COLO668 (cell line): ENCODE results near the gene HIVEP1.
A peak's percentile ranks its signal among the peaks of the same experiment; 100 is the strongest.

Experiments
- DNase-seq: peaks from one replicate; lab custom pipeline; 2025; ENCODE audit not compliant: unreplicated experiment; lab: John Stamatoyannopoulos, UW

Gene HIVEP1

DNA sequence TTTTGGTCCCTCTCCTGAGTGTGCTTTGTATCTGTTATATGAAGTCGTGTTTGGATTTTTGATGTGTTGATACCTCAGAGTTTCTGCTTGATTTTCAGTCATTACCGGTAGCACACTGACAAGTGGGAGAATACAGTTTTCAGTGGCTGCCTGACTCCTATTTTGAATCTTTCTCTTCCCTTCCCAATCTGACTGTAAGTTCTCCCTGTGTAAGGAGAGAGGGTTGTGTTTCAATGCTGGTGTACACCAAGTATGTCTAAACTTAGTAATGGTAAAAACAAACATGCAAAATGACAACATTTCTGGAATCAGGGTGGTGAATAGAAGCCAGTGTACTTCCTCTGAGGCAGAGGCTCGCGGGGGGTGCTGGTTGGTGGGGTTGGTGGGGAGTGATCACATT is 103.4 kb downstream of the HIVEP1 start:
- no peak for DNase-seq

DNA sequence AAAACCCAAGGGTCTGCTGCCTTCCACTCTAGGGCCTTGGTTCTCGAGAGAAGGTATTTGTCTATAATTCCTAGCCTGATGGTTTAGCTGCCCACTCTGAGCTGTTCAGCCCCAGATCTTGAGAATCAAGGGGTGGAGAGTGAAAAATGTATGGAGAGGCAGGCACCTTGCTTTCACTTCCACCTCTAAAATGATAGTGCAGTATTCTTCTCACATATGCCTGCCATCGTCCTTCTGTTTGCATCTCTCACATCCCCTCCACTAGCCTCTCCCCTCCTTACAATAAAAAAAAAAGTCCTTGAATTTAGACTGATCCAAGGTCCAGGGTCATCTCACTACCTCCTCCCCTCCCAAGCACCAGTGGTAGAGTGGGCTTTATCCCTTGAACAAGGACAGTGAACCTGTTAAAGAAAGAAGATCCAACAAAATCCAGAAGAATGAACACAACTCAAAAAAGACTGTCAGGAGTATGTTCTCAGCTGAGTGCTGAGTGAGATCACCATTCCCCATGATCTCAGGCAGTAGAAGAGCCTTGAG is 104.2 kb downstream of the HIVEP1 start:
- DNase-seq: no peak

DNA sequence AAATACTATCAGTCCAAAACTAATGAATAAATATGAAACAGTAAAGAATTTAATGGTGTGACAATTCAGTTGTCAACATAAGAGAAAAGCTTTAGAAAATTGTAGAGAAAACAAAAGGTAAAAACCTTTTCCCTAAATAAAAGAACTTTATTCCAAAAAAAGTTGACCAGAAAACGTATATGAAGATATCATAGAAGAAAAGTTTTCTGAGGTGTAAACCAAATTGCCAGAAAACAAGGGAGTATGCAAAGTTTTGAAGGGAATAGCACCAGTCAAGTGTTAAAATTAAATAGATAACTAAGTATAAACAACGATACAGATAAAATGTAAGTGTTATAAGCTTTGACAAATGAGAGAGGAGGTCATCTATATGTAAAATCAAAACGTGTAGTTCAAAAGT is 104.9 kb downstream of the HIVEP1 start:
- DNase-seq: no peak

DNA sequence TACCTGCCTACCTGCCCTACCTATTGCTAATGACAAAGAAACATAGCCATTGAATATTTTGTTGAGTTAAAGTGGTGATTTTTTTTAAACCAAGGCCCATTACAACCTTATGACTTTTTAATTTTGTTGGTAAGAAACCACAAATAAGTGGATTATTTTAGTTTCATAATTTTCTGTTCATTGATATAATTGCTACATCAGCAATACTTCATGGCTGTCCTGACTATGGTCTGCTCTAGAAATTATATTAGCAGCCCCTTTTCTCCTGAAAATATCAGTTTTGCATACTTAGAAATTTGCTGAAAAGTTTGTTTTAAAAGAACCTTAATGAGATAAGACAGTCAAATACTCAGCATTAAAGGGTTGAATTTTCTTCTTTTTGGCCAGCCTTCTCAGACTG is 106.5 kb downstream of the HIVEP1 start:
- DNase-seq: no peak

DNA sequence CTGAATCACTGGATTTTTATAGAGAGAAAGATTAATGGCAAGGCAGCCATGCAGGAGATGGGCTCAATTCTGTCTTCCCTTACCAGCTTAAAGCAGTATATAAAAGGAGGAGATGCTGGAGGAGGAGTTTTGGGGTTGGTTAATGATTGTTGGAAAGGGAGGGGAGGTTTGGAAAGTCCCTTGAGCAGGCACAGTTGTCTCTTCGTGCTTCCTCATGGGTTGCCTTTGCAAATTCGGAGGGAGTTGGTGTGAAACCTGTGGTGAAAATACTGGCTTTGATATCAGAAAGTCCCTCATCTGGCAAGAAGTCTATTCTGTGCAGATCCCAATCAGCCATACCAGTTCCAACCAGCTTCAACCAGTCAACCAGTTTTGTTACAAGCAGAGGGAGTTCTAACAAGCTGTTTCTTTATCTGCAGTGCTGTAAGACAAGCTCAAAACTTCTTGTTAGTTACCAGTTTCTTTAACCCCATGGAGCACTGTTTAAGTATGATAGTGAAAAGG is 107.0 kb downstream of the HIVEP1 start:
- DNase-seq: peak; percentile 21

DNA sequence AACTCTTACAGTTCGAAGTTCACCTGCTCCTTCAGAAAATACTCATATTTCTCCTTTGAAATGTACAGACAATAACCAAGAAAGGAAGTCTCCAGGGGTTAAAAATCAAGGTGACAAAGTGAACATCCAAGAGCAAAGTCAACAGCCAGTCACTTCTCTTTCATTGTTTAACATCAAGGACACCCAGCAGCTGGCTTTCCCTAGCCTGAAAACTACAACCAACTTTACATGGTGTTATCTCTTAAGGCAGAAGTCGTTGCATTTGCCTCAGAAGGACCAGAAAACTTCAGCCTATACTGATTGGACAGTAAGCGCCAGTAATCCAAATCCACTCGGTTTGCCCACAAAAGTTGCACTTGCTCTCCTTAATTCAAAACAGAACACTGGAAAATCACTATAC is 113.3 kb downstream of the HIVEP1 start:
- no peak for DNase-seq

DNA sequence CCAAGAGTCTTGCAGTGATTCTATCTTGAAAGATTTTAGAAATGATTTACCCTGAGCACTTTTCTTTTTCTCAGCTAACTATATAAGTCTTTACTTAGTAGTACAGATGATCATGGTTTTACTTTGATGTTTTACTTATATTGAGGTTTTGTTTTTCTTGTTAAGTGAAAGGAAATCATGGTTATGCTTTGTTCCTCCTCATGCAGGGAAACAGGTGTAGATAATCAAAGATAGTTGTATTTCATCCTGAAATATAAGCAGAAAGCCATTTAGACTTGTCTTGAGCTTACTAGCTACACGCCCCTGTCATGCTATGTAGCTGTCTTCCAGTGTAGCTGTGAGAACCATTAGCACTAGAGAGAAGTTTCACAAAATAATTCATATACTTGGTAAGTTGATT is 113.9 kb downstream of the HIVEP1 start:
- no peak for DNase-seq

DNA sequence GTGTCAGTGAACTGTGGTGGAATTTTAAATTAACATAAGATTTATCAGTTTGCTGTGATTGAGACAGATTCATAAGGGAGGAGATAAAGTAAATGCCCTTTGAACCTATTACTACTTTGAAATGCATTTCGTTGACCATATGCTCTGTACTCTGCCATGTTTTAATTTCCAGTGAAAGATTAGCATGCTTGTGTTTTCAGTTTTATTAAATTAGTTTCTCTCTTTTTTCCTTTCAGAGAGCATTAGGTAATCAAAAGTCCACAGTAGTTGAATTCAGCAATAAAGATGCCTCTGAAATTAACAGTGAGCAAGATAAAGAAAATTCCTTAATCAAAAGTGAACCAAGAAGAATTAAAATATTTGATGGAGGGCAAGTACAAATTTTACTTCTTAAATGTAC is 117.4 kb downstream of the HIVEP1 start:
- DNase-seq: no peak

DNA sequence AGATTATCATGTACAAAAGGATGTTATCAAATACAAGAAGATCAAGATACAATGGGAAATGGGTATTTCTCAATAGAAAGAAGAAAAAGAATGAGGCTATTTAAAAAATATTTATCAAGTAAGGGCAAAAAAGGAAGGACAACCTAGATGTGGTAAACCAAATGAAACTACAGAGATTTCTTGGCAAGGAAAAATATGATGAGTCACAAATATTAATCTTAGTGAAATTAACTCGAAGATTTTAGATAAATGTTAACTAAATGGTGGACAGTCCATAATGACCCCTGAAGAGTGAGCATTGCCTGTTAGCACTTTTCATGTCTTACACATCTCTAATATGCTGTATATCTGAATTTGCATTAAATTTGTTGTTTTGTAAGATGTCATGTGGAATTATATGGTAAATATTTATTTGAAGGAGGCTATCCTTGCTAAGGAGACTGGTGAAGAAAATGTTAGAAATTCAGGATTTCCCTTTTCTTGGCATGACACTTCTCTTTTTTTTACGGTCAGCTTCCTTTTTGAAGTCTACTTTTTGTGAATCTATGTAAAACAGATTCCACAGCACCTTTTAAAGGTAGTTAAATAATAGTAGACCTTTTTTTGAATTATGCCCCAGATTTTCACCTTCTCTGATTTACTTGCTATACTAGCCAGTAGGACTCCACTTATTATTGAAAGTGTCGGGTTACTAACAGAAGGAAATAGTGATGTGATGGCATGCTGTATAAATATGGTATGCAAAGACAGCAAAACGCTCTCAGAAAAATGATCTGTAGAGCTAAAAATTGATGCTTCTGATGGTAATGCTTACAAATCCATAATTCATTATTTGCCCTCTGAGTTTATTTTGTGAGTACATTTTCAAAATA is 120.5 kb downstream of the HIVEP1 start:
- DNase-seq: no peak

DNA sequence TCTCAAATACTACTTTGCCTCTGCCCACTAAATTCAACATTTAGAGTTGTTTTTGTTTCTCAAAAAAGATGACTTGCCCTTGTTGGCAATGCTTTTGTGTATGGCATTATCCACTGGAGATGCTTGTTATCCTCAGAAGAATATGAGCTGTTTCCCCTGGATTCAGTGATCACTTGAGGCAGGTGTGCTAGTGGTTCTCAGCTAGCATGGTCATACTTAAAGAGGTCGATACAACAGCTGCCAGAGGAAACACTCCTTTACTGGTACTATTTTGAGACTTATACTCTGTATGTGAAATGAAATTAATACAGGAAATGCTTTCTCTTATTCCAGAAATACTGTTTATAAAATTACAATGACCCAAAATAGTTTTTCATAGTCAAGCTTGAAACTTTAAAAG is 122.5 kb downstream of the HIVEP1 start:
- no peak for DNase-seq

DNA sequence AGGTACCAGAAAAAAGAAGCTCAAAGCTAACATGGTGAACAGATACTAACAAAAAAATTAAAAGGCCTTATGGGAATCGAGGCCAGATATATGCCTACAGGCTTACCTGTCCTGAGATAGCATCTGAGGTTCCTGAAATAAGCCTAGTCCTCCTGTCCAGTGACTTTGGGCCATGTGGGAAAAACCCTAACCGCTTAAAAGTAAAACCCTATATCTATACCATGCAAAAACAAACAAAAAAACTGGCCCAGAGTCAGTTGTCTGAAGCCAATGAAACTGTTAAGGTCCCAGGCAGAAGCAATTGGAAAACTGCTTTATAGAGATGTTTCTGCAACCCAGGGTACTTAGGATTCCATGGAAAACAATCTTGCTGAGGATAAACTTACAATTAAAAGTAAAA is 122.9 kb downstream of the HIVEP1 start:
- DNase-seq: no peak

DNA sequence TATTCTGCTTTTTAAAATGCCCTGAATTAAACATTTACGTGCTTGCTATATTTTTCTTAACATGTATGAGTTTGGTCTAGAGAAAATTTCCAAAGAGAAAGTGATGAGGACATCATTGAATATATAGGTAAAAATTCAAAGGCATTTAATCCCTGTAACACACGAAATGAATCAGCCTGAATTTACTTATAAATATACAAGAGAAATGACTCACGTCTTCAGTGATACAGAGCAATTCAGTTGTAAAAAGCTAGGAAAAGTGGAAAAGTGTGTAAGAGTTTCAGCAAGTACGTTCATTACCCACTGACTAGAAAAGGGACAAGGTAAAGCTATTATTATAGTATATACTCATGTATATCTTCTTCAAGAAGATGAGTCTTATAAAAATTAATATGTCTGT is 124.8 kb downstream of the HIVEP1 start:
- no peak for DNase-seq

DNA sequence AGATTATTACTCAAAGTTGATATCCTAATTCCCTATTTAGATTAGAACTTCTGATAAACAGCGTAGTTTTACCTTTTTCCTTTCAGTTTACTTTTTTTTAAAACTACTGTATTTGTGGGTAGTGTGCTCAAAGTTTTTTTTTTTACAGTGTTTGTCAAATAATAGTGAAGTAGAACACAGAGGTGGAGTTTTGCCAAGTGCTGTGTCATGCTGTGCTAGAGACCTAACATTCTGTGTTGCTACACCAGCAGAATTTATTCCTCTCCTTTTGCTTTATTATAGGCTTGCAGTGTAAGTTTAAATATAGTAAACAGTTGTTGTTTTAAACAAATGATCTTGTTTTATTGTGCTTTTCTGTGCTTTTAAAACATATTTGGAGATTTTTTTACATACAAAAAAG is 125.4 kb downstream of the HIVEP1 start:
- DNase-seq: no peak

DNA sequence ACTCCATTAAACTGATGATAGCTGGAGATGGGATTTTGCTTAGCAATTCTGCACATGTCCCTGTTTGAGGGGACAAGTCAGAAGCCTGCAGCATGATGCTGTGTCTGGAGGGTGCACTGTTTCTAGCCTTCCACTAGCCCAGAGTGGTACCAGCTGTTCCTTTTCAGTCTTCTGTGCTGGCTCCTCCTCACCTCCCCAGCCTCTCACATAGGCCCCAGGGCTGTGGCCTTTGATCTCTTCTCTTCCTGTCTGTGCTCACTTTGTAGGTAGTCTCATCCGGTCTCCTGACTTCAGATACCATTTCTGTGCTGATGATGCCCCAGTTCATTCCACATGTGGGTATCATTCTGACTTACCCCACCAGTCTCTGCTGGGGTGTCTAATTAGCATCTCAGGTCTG is 126.3 kb downstream of the HIVEP1 start:
- no peak for DNase-seq

DNA sequence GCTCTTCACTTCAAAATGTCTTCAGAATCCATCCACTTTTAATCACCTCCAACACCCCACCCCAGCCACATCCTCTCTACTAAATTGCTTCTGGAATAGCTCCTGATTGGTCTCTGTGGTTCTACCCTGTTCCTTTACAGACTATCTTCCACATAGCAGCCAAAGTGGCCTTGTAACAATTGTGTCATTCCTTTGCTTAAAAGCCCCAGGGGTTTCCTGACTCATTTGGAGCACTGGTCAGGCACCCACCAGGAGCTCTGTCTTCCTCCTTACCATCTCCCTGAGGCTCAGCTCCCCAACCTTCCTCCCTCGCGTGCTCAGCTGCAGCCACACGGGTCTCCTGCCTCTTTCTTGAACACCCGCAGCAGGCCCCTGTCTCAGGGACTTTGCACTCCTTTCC is 126.8 kb downstream of the HIVEP1 start:
- DNase-seq: no peak

DNA sequence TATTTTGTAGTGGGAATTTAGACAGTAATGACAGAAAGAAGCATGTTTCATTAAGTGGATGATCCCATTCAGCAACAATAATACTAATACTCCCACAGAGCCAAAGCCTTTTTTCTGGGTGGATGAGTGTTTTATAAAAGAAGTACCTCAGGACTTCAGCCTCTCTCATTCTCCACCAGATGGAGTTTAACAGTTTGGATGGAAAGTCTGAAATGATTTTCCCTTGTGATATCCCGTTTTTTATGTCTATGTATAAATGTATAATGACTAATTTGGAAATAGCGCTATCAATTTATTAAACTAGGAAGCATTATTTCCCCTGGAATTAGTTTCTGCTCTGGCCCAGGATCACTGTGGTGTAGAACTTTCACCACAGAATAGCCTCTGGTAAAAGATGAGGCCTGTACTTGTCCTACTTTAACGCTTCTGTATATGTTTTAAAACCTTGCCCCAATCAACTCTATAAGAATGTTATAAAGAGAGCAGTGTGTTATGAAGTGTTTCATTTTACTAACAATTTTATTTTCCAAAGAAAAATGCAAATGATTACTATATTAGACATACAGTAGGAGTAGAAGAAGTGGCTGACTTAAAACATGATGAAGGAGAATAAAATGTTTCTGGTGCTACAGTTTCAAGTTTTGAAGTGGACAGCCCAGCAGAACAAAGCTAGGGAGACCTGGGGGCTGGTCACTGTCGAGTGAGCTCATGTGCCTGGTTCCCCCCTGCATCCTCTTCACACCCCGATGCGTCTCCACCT is 135.6 kb downstream of the HIVEP1 start:
- DNase-seq: no peak

DNA sequence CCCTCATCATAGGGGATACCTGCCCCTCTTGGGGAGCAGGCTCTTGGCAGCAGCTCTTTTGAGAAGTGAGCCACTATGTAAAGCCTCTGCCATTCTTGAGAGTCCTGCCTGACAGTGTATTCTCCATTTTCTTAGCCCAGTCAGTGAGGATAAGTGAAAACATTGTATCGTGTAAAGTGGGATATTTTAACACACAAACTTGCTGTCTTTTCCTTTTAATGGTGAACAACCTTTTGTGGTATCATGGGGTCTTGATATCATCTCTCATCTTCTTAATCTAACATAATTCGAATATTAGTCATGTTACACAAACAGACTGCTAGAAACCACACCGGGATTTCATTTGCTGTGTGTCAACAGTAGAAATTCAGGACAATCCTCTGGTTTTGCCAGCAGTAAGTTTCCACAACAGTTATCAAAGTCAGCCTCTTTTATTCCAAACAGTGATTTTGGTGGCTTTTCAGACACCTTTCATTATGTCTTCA is 136.2 kb downstream of the HIVEP1 start:
- DNase-seq: no peak

DNA sequence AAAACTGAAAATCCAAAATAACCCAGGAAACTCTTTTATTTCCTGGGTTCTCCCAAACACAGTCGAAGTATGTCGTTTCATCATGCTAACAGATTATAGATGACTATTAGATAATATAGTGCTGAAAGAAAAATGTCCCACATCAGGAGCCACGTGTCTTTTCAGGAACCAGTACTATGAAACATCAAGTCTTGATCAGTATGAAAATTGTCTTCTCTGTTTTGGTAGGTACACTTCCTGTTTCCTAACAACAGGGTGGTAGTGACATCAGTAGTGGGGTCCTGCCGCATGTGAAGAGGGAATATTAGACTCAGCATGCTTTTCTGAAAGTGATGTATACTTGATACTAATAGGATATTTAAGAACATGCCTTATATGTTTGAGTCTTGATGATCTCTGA is 136.7 kb downstream of the HIVEP1 start:
- DNase-seq: no peak

DNA sequence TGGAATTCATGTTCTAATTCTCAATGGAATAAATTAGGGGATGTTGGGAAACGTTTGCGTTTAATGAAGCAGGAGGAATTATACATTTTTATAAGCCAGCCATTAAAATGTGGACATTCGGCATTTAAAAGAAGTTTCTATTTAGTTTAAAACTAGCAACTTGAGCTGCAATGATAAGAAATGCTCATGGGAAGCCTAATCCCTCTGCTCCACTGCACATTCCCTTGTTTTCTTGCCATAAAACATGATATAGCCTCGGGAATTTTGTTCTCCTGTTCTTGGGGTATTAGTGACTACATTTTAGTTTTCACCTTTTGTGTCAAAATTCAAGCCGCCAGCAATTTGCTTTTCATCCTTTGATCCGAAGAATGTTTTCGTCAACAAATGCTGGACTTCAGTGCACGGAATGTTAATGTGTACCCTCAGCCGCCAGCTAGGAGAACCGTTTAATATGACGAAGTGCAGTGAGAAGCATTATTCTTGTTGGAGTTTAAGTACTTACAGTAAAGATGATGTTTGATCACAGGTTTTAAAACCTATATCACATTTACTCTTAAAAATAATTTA is 137.9 kb downstream of the HIVEP1 start:
- no peak for DNase-seq

DNA sequence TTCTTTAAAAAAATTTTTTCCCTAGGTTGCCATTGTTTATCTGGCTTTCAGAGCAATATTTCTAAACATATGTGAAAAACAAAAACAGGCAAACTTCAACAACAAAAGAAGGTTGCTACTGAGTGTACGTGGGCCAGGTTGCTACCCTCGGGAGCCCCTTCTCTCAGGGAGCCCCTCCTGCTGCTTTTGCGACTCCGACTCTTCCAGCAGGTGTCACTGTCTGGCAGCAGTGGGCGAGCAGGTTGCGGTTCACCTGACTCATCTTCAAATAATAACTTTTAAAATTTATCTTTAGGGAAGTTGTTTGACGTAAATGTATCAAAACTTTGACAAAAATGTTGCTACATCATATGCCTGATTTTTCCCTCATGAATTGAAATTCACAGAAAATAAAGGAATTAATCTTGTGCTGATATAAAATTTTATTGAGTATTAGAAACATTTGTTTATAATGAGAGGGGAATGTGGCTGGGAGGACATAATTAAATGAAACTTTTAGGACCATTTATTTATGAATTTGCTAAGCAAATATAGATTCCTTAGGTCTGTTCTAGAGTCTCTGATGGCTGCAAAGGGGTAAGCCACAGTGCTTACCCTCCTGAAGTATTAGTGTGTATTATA is 138.8 kb downstream of the HIVEP1 start:
- DNase-seq: peak; percentile 1

DNA sequence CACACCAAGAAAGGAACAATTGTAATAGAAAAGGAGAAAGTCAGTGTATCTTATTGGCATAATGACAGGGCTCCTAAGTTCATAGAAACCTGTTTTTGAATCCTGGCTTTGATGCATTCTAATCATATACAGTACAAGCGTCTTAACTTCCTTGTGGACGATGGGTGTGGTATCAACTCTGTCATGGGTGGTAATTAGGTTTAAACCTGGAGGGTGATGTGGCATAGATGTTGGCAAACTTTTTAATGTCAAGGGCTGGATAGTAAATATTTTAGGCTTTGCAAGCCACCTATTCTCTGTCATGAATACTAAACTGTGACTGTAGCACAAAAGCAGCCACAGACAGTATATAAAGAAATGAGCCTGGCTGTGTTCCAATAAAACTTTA is 139.3 kb downstream of the HIVEP1 start:
- DNase-seq: no peak
